GM12878 (cell line): ENCODE measurements around the gene DENND2C. TPM values are rescaled to one million over a fixed set of nuclear protein-coding genes. Genes with fewer than 3 reads are reported as not detected.

ENCODE experiments used
- ATAC-seq: fragments of 200-7000 bp; cut with Tn5 transposase; 3 replicates; pipeline ENCODE4 v1.9.1; 2020; ENCODE audit warnings: mild to moderate bottlenecking, moderate library complexity
- BruUV-seq: library from RNA; stranded (reverse); fragments of 400-500 nt; replicated peaks from 2 replicates; lab custom pipeline; 2021; lab: Mats Ljungman, UMichigan
- CTCF ChIA-PET: fragments of 300-600 bp; sonication (Branson Sonifier 250); formaldehyde crosslinking; extraction: SDS; loops from one replicate; lab custom pipeline; 2021; ENCODE audit warnings: inconsistent platforms; lab: Yijun Ruan, JAX
- POLR2A ChIA-PET: fragments of 350-600 bp; formaldehyde crosslinking; extraction: SDS; loops from one replicate; lab custom pipeline; 2021; ENCODE audit warnings: inconsistent platforms; lab: Charles Lee
- RAD21 ChIA-PET: fragments of 300-600 bp; sonication (Branson Sonifier 250); formaldehyde crosslinking; loops from one replicate; lab custom pipeline; 2023; ENCODE audit warnings: antibody characterized with exemption; ENCODE audit not compliant: unreplicated experiment; lab: Charles Lee
- SMC1A ChIA-PET: fragments of 300-600 bp; sonication (Branson Sonifier 250); formaldehyde crosslinking; loops from one replicate; lab custom pipeline; 2023; ENCODE audit not compliant: unreplicated experiment, uncharacterized antibody; lab: Charles Lee
- DNase-seq: peaks from one replicate; pipeline ENCODE4 v3.0.0-alpha.2; 2011; ENCODE audit warnings: low read depth, low spot score
- FAIRE-seq: peaks from 3 replicates; lab custom pipeline; 2011; peaks lifted over from hg19 to GRCh38; lab: Jason Lieb, UNC
- H2AFZ ChIP-seq: 2 replicates; pipeline ENCODE4 v1.6.0; 2011; ENCODE audit warnings: low read depth, low read length, control low read depth; ENCODE audit not compliant: control insufficient read depth
- H3K27ac ChIP-seq: 2 replicates; pipeline ENCODE4 v1.5.1; 2011; ENCODE audit warnings: control low read depth; ENCODE audit not compliant: control insufficient read depth, insufficient read depth
- H3K27me3 ChIP-seq, 2 experiments: replicated peaks in 1 of 2; 2 replicates each; pipeline versions ENCODE4 v1.6.0 to v1.6.1; 2011; ENCODE audit warnings: low read length in 1 of 2; ENCODE audit not compliant: control insufficient read depth in 2 of 2, insufficient read depth in 2 of 2
- H3K36me3 ChIP-seq, 2 experiments: 2 replicates each; pipeline ENCODE4 v1.5.1; 2011; ENCODE audit warnings: low read length in 1 of 2; ENCODE audit not compliant: control insufficient read depth in 2 of 2, insufficient read depth in 2 of 2
- H3K4me1 ChIP-seq: 2 replicates; pipeline ENCODE4 v1.6.1; 2011; ENCODE audit warnings: mild to moderate bottlenecking, low read length, moderate library complexity, mixed read lengths; ENCODE audit not compliant: control insufficient read depth, insufficient read depth
- H3K4me2 ChIP-seq: 2 replicates; pipeline ENCODE4 v1.6.0; 2011; ENCODE audit warnings: control low read depth; ENCODE audit not compliant: control insufficient read depth, insufficient read depth
- H3K4me3 ChIP-seq: fragments of 200-600 bp; sonication (generic); 2 replicates; pipeline ENCODE4 v1.5.1; 2016
- H3K79me2 ChIP-seq: 2 replicates; pipeline ENCODE4 v1.6.0; 2011; ENCODE audit warnings: low read length; ENCODE audit not compliant: control insufficient read depth, insufficient read depth
- H3K9ac ChIP-seq: 2 replicates; pipeline ENCODE4 v1.8.0; 2011; ENCODE audit warnings: low read length, control low read depth, mixed read lengths; ENCODE audit not compliant: control insufficient read depth, insufficient read depth
- H3K9me3 ChIP-seq: replicated peaks from 3 replicates; pipeline ENCODE4 v1.5.1; 2011; ENCODE audit warnings: mild to moderate bottlenecking, low read length; ENCODE audit not compliant: control insufficient read depth, insufficient read depth
- H4K20me1 ChIP-seq: 2 replicates; pipeline ENCODE4 v1.6.0; 2011; ENCODE audit not compliant: control insufficient read depth, insufficient read depth
- ASH2L ChIP-seq: fragments of 300-600, 200-600 bp; sonication (generic); IDR thresholded peaks from 2 replicates; pipeline ENCODE4 v1.6.1; 2017; ENCODE audit warnings: low read depth, mild to moderate bottlenecking, borderline replicate concordance
- ATF2 ChIP-seq: IDR thresholded peaks from 2 replicates; pipeline ENCODE4 v1.6.1; 2012; ENCODE audit warnings: low read length, inconsistent platforms
- BCLAF1 ChIP-seq: fragments of 450-650 bp; IDR thresholded peaks from 2 replicates; pipeline ENCODE4 v1.6.1; 2017; ENCODE audit warnings: antibody characterized with exemption, mild to moderate bottlenecking, moderate library complexity
- CREB1 ChIP-seq: IDR thresholded peaks from 2 replicates; pipeline ENCODE4 v1.6.1; 2012; ENCODE audit warnings: low read depth, mild to moderate bottlenecking, inconsistent platforms
- KDM1A ChIP-seq: fragments of 200-600 bp; sonication (generic); IDR thresholded peaks from 2 replicates; pipeline ENCODE4 v1.6.1; 2016; ENCODE audit warnings: borderline replicate concordance
- KLF5 ChIP-seq: fragments of 450-650 bp; IDR thresholded peaks from 2 replicates; pipeline ENCODE4 v1.6.1; 2014; ENCODE audit warnings: mild to moderate bottlenecking; ENCODE audit not compliant: partially characterized antibody
- MTA3 ChIP-seq: IDR thresholded peaks from 2 replicates; pipeline ENCODE4 v1.6.1; 2012; ENCODE audit warnings: low read length, inconsistent platforms, borderline replicate concordance
- MYB ChIP-seq: fragments of 150-350 bp; IDR thresholded peaks from 2 replicates; pipeline ENCODE4 v1.6.1; 2014; ENCODE audit warnings: mild to moderate bottlenecking, low read depth, low read length, borderline replicate concordance
- NBN ChIP-seq: fragments of 450-650 bp; IDR thresholded peaks from 2 replicates; pipeline ENCODE4 v1.6.1; 2016
- NFYB ChIP-seq: IDR thresholded peaks from 2 replicates; pipeline ENCODE4 v1.6.1; 2011; ENCODE audit warnings: low read depth, mild to moderate bottlenecking, low read length, improper control_type of control experiment, moderate library complexity; ENCODE audit not compliant: insufficient read depth
- PBX3 ChIP-seq: IDR thresholded peaks from 2 replicates; pipeline ENCODE4 v1.6.1; 2011; ENCODE audit warnings: mild to moderate bottlenecking, low read depth, low read length, moderate library complexity; ENCODE audit not compliant: insufficient replicate concordance
- RCOR1 ChIP-seq: conservative IDR thresholded peaks from 2 replicates; pipeline ENCODE4 v1.6.1; 2012; ENCODE audit warnings: low read depth, low read length, improper control_type of control experiment
- RFX5 ChIP-seq: IDR thresholded peaks from 2 replicates; pipeline ENCODE4 v1.6.1; 2011; ENCODE audit warnings: low read depth, low read length, improper control_type of control experiment
- SKIL ChIP-seq: fragments of 450-650 bp; IDR thresholded peaks from 2 replicates; pipeline ENCODE4 v1.6.1; 2017; ENCODE audit warnings: mild to moderate bottlenecking, low read depth, inconsistent platforms; ENCODE audit not compliant: poor library complexity, severe bottlenecking
- STAT3 ChIP-seq: IDR thresholded peaks from 2 replicates; pipeline ENCODE4 v1.6.1; 2011; ENCODE audit warnings: low read depth, low read length, improper control_type of control experiment
- YBX1 ChIP-seq: fragments of 450-650 bp; IDR thresholded peaks from 2 replicates; pipeline ENCODE4 v1.6.1; 2016; ENCODE audit warnings: antibody characterized with exemption
- ZNF207 ChIP-seq: fragments of 450-650 bp; IDR thresholded peaks from 2 replicates; pipeline ENCODE4 v1.6.1; 2014; ENCODE audit warnings: antibody characterized with exemption, mild to moderate bottlenecking, borderline replicate concordance
- ZNF24 ChIP-seq: fragments of 450-650 bp; IDR thresholded peaks from 2 replicates; pipeline ENCODE4 v1.6.1; 2017; ENCODE audit warnings: antibody characterized with exemption, mild to moderate bottlenecking
- WGBS: methylation state at CpG from one replicate; pipeline ENCODE4 v1.1.6; 2016; ENCODE audit warnings: low lambda C conversion rate; ENCODE audit not compliant: insufficient replicate concordance, insufficient coverage; ENCODE audit errors: missing lambda C conversion rate; 5-methylcytosine and 5-hydroxymethylcytosine counted together
- in situ Hi-C: fragments of 300-500 bp; cut with MboI; formaldehyde crosslinking; loops from 9 replicates; pipeline ENCODE4 v1.14.3; 2018; ENCODE audit warnings: mixed read lengths
- intact Hi-C: fragments of 100-400 bp; cut with micrococcal nuclease; formaldehyde crosslinking; loops from one replicate; pipeline ENCODE4 v1.14.2; 2022; ENCODE audit not compliant: unreplicated experiment
- polyA plus RNA-seq, 11 experiments: library from polyadenylated mRNA; depleted of rRNA in 4 of 11; unstranded in 6 of 11; stranded (reverse) in 5 of 11; fragments of >200 nt; fragmentation: Nextera tagmentation in 4 of 11; fragmentation: Illumina TruSeq in 1 of 11; extraction: Ambion mirVana in 4 of 11; extraction: Trizol in 1 of 11; gene quantifications; 1 replicate in 1 of 11; 2 replicates in 10 of 11; pipeline versions ENCODE4 v1.2.1 to v1.2.3, GENCODE V29; 2011 to 2016; ENCODE audit warnings: inconsistent platforms in 2 of 11, missing spikeins in 2 of 11, low read depth in 1 of 11
- total RNA-seq, 4 experiments: library from RNA; depleted of rRNA in 3 of 4; stranded (reverse); fragments of >200 nt in 3 of 4; fragmentation: Illumina TruSeq in 1 of 4; extraction: Trizol in 1 of 4; gene quantifications; 2 replicates each; pipeline versions ENCODE4 v1.2.1 to v1.2.3, GENCODE V29; 2013 to 2021

Gene DENND2C
- total and polyA plus RNA-seq, 10 of the 15 experiments (the other 5 are each of a cell fraction or from before 2014, with no cell fraction given): 0.01 to 0.10 (median 0.06) TPM; not detected in 3

GRCh38 chr1:114588196-114588689 lies 81.6 kb downstream of the DENND2C start:
- 50% methylated on average over 2 of the region's 2 CpGs for WGBS
- no peaks in the 10 kb centered on the region for H3K4me1 ChIP-seq
- no peak overlapping the region for H3K4me3 ChIP-seq
- in situ Hi-C loops (no loop called here), intact Hi-C loops (no loop called here)
- no peaks in the 10 kb centered on the region for H3K79me2 ChIP-seq
- H3K4me2 ChIP-seq: no peak overlapping the region
- POLR2A ChIA-PET: no interaction called here
- TF ChIP-seq ZNF24 (no peak), RCOR1 (no peak), ZNF207 (no peak), ASH2L (no peak), MYB (no peak), KDM1A (no peak), MTA3 (no peak), STAT3 (no peak), NBN (no peak), SKIL (no peak), KLF5 (no peak), RFX5 (no peak), BCLAF1 (no peak), ATF2 (no peak), NFYB (no peak), CREB1 (no peak), YBX1 (no peak), PBX3 (no peak)
- no peak overlapping the region for H3K27ac ChIP-seq
- BruUV-seq: no TSS peak
- FAIRE-seq (no peak), ATAC-seq (no peak), DNase-seq (no peak)
- no peaks in the 10 kb centered on the region for H3K9me3 ChIP-seq
- RAD21 ChIA-PET: no interaction called here
- no peaks in the 10 kb centered on the region for H3K36me3 ChIP-seq
- no peaks in the 10 kb centered on the region for H3K27me3 ChIP-seq
- no peak overlapping the region for H3K9ac ChIP-seq
- H4K20me1 ChIP-seq: no peaks in the 10 kb centered on the region
- CTCF ChIA-PET: no interaction called here
- H2AFZ ChIP-seq: no peak overlapping the region
- SMC1A ChIA-PET: no interaction called here
